ENCODE measurements around the gene MORC1.

DNA sequence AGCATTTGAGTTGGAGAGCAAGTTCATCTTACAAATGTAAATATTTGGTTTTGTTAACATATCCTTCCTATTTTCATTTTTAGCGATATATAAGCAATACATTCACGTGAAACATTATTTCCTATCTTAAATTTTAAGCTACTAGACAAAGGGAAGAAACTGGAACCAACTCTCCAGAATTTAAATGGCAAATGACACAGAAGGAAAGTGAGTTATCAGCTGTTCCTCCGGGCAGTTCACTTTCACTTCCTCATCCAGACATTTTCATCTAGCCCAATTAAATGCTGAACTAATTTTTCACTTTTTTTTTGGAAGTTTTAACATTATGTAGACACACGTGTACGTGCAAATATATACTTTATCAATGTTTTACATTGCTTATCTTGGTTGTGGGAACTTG lies 58.7 kb downstream of the MORC1 start:
- TF ChIP-seq, protein P1, sequence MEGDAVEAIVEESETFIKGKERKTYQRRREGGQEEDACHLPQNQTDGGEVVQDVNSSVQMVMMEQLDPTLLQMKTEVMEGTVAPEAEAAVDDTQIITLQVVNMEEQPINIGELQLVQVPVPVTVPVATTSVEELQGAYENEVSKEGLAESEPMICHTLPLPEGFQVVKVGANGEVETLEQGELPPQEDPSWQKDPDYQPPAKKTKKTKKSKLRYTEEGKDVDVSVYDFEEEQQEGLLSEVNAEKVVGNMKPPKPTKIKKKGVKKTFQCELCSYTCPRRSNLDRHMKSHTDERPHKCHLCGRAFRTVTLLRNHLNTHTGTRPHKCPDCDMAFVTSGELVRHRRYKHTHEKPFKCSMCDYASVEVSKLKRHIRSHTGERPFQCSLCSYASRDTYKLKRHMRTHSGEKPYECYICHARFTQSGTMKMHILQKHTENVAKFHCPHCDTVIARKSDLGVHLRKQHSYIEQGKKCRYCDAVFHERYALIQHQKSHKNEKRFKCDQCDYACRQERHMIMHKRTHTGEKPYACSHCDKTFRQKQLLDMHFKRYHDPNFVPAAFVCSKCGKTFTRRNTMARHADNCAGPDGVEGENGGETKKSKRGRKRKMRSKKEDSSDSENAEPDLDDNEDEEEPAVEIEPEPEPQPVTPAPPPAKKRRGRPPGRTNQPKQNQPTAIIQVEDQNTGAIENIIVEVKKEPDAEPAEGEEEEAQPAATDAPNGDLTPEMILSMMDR (IDR thresholded peaks at IDR 0.05) = no peak
- TF ChIP-seq POLR2A (IDR thresholded peaks at IDR 0.05) = no peak
